Activated CD4-positive, alpha-beta T cell treated with anti-CD3 and anti-CD28 coated beads, Interleukin-2, Interleukin-4, amounts not matched to agents 100 ng/mL and 50 ng/mL, durations not matched to agents 16 hours and 8 hours (primary cell): ENCODE data around the gene YTHDC2.

Experiments
- DNase-seq: peaks from one replicate; pipeline ENCODE4 v3.0.0-alpha.2; 2020; ENCODE audit warnings: low spot score

The YTHDC2 gene

GRCh38 chr5:113513384-113514288 is at the start of gene YTHDC2:
TSS of gene YTHDC2 (plus strand) at chr5:113513694. CDS start at chr5:113513896, 202 bp downstream.
- DNase-seq, result peak; percentile 89

DNA sequence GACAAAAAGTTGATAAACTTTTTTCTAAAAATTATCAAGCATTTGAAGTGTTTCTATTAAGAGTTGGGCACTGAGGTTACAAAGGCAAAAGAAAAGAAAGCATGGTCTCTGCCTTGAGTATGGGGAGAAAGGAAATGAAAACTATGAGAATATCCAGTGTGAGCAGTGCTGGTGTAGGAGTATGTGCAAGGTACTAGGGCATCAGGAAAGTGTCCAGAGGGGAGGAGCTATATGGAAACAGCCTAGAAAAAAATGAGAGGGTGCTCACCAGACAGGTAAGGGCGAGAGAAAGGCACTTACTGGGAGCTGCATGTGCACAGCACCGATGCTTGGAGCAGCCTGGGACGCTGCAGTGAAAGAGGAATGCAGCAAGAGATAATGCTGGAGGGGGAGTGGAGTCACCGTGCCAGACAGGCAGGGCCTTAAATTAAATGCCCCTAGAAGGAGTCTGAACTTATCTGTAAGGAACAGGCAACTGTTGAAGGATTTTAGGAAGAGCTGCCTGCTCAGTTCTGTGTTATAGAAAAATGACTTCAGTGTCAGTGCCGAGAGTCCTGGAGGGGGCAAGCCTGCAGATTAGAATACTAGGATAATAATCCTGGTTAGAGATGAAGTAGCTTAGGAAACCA is 39.3 kb upstream of the YTHDC2 start:
- no peak for DNase-seq

GRCh38 chr5:113478691-113479090 is 34.8 kb upstream of the YTHDC2 start:
- no peak for DNase-seq

DNA sequence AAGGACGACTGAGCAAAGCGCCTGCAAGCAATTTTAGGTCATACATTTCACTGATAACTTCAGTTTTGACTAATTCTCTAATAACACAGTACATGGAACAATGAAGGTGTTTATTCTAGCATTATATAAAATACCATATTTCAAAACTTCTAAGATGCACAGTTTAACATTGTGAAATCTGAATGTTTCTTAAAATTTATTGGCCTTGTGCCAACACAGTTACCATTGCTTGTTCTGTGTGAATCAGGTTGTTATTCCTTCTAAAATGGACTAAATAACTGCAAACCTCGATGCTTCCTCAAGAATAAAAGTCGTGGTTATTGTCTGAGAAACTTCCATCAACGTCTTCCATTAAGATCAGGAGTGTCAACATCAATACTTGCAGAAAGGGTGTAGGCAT is 33.3 kb upstream of the YTHDC2 start:
- no peak for DNase-seq

DNA sequence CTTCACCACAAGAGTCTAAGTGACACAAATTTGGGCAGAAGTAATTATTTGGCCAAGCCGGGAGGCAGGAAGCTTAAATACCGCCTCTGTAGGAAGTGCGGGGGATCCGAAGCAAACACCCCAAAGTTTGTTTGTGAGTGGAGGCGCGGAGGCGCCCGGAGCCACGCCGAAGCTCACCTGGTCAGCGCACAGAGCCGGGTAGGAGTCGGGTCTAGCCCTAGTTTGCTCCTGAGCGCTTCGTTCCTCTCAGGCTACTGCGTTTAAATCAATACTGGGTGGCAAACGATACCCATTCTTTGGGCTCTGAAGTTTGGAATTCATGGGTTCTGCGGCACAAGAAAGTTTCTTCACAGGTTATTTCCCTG is 26.1 kb upstream of the YTHDC2 start:
- no peak for DNase-seq

GRCh38 chr5:113487781-113488644 is 25.5 kb upstream of the YTHDC2 start, which contains the start of gene MCC:
TSS of gene MCC (minus strand) at chr5:113488453.
- DNase-seq, result peak; percentile 27

DNA sequence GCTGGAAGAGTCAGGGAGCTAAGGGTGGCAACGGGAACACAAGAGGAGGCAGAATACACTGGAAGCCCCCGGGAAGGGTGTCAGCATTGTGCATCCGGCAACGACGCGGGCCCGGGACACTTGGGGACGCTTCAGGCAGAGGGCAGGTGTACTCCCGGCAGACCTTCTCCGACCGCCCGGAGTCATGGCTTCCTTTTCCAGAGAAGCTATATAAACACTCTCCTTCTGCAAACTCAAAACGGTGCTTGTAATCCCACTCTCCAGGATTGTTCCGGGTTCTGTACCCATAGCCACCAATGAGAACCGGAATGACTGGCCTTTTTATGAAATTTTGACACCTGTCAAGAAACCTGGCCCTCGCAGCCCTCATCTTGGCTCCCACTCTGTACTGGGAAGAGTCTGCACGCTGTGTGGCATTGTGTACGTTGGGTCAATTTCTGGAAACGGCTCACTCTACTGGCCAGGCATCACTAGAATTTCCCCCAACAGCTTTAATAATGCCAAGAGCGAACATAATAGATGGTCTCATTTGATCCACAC is 24.8 kb upstream of the YTHDC2 start:
- no peak for DNase-seq

DNA sequence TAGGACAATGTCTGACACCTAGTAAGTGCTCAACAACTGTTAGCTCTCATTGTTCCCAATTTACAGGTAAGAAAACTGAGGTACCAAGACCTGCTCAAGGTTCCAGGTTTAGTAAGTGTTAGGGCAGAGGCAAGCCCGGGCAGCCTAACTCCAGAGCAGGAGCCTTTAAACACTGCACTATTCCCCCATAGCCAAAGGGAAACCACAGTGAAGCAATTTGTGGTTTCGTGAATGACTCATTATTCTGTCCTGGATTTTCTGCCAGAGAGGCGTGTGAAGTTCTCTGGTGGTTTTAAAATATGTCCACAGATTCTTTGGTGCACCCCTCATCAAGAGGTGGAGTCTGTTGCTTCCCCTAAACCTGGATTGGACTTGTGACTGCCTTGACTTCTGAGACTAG is 24.2 kb upstream of the YTHDC2 start:
- peak; percentile 45 for DNase-seq

DNA sequence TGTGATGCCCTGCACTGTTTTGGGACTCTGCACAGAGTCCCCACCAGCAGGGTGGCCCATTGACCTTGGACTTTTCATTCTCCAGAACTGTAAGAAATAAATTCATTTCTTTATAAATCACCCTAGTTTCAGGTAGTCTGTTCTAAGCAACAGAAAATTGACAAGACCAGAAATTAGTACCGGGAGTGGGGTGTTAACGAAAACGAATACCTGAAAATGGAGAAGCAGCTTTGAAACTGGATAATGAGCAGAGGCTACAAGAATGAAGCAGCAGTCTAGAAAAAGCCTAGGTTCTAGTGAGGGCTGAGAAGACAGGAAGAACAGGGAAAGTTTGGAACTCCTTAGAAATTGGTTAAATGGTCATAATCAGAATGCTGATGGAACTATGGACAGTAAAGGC is 23.2 kb upstream of the YTHDC2 start:
- no peak for DNase-seq

GRCh38 chr5:113491022-113491421 is 22.5 kb upstream of the YTHDC2 start:
- no peak for DNase-seq

- no peak for DNase-seq
Observed at GRCh38 chr5:113493446-113493845, 20.0 kb upstream of the YTHDC2 start.

GRCh38 chr5:113495422-113495841 is 18.1 kb upstream of the YTHDC2 start:
- no peak for DNase-seq

DNA sequence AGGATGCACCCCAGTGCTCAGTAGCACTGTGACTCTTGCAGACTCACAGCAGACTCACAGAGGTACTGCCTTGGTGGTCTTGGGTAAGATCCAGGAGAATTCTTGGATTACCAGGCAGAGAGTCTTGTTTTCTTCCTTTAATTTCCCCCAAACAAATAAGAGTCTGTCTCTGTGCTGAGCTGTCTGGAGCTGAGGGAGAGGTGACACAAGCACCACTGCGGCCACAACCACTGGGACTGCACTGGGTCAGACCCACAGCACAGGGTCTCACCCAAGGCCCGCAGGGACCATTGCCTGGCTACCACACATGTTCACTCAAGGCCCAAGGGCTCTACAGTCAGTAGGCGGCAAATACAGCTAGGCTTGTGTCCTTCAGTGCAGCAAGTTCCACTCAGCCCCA is 11.4 kb upstream of the YTHDC2 start:
- DNase-seq, result no peak

DNA sequence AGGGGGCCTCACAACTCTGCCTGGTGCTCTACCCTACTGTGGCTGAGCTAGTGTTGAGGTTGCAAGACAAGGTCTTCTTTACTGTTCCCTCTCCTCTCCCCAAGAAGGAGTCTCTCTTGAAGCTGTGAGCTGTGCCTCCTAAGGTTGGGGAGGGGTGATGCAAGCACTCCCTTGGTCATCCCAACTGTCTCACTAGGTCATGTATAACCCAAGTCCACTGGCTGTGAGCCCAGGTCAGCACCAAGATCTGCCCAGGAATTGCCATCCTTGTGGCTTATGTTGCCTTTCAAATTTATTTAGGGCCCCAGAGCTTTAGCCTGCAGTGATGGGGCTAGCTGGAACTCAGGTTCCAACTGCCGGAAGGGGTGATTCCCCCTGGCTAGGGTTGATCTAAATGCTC is 10.3 kb upstream of the YTHDC2 start:
- DNase-seq, result no peak

- no peak for DNase-seq
Observed at GRCh38 chr5:113505181-113505580, 8.3 kb upstream of the YTHDC2 start.

DNA sequence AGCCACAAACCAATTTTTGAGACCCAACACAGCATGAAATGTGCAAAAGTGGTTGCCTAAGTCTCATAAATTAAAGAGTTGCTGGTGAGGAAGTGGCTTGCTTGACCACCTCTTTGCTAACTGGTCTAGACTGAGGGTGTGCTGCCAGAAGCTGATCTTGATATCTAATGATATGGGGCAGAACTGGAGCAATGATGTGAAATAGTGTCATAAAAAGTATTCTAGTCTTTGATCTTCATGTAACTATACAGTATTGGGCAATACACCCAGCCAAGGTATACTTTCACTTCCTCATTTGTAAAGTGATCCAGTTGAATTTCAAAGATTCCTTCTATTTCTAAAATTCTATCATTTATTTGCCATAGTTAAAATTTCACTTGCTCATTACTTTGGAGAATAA is 5.9 kb upstream of the YTHDC2 start:
- DNase-seq, result no peak

- DNase-seq, result no peak
Observed at GRCh38 chr5:113508756-113509155, 4.7 kb upstream of the YTHDC2 start.

DNA sequence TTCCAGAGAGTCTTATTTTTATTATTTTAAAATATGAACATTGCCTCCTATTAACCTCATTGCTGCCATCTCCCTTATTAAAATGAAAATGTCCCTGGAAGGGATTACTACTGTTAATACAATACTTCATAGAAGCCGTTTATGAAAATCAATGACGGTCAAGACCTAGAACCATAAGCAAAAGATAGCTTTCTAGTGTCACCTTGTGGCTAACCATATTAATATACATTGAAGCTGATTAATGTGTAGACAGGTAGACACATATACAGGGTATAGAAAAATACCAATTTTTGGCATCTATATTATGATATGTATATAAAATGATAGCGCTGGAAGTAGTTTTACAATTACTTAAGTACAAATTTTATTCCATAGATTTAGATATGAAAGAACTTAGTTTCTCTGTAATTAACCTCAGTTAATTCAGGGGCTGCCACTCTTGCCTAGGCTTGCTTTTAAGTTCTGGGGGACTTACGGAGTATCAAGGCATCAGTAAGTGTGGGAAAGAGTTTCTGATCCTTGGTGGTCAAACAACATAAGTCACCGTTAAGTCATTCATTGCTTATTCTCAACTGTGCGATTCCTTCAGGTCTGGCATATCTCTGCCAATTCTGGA is 2.5 kb upstream of the YTHDC2 start:
- DNase-seq, result peak; percentile 35

- DNase-seq, result no peak
Observed at GRCh38 chr5:113512341-113512740, 1.2 kb upstream of the YTHDC2 start.

DNA sequence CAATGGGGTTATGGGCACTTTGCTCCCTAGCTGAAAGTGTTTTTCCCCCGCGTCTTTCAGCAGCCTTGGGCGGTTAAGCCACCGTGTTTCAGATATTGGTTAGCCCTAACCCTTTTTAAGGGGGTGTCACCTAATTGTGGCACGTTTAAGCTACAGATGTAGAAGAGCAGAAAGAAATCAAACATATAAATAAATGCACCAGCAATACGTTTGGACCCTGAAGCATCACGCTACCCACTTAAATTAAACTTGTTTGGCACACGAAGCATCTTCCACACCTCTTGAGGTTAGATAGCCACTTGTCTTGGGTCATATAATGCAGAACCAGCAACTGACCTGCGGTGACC is 768 bp downstream of the YTHDC2 start:
- DNase-seq, result no peak

DNA sequence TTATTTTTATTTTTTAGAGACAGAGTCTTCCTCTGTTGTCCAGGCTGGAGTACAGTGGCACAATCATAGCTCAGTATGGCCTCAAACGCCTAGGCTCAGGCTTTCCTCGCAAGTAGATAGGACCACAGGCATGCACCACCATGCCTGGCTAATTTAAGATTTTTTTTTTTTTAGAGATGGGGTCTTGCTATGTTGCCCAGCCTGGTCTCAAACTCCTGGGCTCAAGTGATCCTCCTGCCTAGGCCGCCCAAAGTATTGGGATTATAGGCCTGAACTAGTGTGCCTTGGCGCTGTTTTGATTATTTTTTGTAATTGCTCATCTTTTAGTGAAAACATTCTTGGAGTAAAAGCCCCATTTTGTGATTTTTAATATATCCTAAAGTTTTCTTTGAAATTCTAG is 5.4 kb downstream of the YTHDC2 start:
- no peak for DNase-seq

DNA sequence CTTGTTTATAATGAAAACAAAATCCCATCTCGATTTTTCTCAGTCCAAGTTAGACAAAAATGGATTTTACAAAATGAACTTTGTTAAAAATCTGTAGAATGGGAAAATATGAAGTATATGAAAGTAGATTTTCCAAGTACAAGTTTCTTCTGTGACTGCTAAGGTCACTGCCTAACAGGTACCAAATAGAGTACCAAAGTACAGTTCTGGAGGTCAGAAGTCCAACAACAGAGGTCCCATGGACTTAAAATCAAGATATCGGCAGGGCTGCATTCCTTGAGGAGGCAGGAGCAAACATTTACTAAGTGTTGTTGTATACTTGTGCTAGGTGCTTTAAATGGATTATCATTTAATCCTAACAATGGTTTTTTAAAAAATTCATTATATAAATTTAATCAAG is 5.9 kb downstream of the YTHDC2 start:
- no peak for DNase-seq
